ENCODE data around the gene C10orf90. TPM values are rescaled to one million over a fixed set of nuclear protein-coding genes. Genes with fewer than 3 reads are reported as not detected.

The C10orf90 gene
- total RNA-seq, 2 experiments from 2014 or later, result not detected

DNA sequence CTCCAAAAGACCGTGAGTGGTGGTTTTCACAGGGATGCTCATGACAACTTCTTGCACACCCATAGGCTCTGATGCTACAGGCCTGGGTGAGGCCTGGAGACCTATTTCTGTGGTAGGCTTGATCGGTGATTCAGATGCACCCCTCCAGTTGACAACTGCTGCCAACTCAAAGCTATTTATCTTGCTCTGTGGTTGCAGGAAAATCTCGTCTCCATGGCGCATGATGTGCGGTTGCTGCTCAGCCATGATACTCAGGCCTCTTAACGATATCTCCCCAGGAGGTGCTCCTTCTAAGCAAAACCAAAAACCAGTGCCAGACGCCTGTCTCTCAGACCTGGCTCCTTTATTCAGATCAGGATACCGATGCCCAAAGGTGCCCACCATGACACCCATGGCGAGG lies 31.4 kb downstream of the C10orf90 start:
- CTCF ChIA-PET, result no interaction called here
- POLR2A ChIA-PET, result no interaction called here

DNA sequence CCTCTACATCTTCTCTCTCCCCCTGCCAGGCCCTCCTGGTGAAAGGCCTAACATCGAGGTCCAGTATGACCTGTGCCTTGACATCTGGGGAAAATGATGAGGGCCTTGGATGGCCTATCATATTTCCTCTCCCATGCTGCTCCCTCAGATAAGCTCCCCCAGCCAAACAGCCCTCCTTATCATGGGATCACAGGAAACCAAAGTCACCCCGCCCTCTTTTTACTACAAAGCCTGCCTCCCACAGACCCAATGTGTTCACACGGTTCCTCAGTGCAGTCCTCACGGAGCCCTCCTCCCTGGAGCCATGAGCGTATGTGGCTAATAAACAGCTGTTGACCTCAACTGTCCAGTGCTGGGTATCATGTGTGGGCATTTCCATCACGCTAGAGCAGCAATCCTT lies 32.0 kb downstream of the C10orf90 start:
- CTCF ChIA-PET, result no interaction called here
- POLR2A ChIA-PET, result no interaction called here

DNA sequence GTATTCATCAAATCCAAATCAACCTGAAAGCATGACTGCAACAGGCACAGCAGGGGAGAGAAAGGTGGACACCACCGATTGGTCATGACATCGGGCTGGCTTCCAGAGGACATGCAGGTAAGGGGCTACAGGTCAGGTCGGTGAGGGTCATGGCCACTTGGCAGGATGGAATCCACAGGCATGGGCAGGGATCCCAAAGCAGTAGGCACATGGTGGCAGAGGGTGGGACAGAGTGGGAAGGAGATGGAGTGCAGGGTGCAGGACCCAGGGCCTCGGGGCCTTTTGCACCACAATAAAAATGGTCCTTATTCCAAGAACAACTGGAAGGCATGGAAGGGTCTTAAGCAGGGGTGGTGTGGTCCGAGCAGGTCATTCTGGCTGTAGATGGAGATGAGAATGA lies 33.0 kb downstream of the C10orf90 start:
- CTCF ChIA-PET, result no interaction called here
- POLR2A ChIA-PET, result no interaction called here

DNA sequence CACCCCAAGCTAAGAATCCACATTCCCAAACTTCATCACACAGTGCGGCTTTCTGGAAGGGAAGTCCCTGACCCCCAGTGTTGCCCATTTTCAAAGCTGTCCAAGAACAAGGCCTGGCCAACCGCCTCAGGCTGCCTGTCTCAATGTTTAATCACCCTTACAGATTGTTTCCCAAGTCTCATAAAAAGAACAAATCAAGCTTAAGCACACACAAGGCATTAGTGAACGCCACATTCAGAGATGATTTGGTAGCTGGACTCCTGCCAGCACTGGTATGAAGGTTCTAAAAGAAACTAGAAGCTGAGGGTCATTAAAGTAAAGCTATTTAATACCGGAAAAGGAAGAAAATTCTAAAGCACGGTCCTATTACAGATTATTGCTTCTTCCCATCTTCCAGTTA lies 35.6 kb downstream of the C10orf90 start:
- ChIA-PET CTCF (no interaction called here), POLR2A (no interaction called here)

DNA sequence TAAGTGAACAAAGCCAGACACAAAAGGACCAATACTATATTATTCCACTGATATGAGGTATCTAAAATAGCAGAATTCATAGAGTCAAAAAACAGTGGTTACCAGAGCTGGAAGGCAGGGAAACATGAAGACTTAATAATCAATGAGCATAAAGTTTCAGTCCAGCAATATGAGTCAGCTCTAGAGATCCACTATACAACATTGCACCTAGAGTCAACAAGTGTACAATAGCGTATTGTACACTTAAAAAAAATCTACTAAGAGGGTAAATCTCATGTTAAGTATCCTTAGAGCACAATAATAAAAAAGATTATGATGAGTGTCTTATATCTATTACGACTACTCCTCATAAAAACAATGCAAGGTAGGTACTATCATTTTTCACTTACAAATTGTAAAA lies 36.1 kb downstream of the C10orf90 start:
- POLR2A ChIA-PET, result no interaction called here
- CTCF ChIA-PET, result no interaction called here

DNA sequence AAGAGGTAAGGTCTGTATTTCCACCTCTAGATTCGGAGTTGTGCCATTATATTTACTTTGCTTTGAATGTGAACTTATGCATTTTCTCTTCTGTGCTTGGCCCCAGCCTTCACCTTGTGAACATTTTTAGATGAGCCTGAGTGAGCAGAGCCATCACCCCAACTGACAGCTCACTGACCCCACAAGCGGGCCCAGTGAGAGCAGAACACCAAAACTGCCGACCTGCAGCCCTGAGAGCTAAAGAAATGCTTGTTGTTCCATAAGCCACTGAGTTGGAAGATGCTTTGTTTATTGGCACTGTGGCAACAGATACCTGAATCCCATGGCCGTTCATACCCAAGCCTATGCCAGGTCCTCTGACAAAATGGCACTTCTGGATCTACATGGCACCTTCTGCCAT lies 37.8 kb downstream of the C10orf90 start:
- ChIA-PET POLR2A (no interaction called here), CTCF (no interaction called here)

DNA sequence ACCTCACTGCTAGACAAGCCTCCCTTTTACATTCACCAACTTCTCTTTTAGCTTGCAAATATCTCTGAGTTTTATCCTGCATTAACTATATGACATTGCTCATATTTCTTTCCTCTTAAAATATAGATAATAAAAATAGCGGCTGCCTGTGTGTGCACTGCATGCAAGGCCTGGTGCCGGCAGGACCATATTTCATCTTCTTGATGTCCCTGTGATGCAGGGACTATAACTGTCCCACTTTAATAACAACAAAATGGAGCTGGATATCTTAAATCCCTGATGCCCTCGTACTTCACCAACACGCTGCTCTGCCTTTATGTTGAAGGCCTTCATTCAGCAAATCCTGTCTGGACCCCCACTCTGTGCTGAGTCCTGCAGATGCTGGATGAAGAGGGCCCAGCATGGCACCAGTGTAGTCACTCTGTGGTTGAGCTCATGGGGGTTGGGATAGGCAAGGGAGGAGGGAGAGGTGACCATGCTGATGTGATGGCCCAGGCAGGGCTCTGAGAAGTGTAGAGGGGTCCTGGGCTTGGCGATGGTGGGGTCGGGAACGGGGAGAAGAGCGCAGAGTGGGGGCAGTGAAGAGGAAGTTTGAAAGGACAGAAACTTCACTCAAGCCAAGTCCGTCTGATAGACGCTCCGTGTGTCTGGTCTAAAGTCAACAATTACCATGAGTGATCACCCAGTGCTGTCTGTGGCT lies 40.4 kb downstream of the C10orf90 start:
- ChIA-PET POLR2A (no interaction called here), CTCF (no interaction called here)

DNA sequence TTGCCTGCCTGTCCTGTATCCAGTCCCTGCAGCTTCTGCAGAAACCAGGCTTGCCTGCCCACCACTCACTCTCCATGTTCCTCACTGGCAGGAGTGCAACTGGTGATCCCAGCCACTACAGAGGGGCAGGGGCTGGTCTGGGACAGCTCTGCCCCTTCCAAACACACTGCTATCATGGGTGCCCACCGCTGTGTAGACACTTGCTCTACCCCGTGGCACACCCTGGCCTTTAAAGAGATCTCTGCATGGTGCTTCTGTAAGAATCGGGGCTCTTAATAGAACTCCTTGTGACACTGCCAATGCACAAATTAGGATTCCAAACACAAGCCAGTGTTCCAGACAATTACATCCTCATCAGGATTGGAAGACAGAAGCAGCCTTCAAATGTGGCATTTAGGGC lies 41.7 kb downstream of the C10orf90 start:
- ChIA-PET POLR2A (no interaction called here), CTCF (no interaction called here)

DNA sequence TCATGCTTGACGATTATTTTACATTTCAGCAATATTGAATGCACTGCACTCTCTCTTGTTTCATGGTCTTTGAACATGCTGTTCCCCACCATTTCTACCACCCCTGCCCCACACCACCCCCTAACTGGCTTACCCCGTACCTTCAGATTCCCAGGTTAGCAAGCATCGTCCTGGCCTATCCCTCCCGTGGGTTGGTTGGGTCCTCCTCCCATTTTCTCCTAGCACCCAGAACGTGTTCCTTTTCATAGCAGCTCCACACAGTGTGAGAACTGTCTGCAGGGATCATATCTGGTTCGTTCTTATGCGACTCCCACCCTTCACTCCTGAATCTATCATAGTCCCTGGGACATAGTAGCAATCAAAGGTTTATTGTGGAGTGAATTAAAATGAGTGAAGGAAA lies 48.6 kb downstream of the C10orf90 start:
- POLR2A ChIA-PET, result no interaction called here
- CTCF ChIA-PET, result no interaction called here

DNA sequence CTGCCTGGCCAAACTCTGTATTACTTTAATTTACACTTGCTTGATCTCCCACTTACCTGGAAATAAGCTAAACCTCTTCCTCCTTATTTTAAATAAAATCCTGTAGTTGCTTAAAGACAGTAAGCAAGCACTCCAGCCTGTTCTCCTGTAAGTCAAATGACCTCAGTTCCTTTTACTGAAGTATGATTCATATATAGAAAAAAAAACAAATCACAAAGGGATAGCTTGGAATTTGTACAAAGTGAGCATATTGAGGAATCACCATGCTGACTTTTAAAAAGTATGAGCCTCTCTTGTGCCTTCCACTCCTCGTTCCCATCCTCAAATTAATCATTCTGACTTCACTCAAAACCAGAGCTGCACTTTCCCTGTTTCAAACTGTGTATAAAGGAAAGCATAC lies 52.0 kb downstream of the C10orf90 start:
- ChIA-PET CTCF (no interaction called here), POLR2A (no interaction called here)

DNA sequence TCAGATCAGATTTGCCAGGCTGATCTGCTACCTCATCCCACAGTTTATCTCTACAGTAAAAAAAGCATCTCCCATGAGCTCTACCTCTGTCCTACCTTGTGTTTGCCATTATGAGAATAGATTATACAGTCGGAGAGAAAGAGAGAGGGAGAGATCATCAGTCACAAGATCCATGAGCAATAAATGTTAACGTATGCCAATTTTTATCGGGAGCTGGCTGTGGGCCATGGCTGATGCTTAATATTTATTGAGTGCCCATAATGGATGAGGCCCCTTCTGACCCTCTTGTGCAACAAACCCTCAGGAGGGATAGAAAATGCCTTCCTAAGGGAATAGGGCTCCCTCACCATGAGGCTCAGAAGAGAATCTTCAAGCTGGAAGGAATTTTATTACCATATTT lies 52.8 kb downstream of the C10orf90 start:
- ChIA-PET POLR2A (no interaction called here), CTCF (no interaction called here)

DNA sequence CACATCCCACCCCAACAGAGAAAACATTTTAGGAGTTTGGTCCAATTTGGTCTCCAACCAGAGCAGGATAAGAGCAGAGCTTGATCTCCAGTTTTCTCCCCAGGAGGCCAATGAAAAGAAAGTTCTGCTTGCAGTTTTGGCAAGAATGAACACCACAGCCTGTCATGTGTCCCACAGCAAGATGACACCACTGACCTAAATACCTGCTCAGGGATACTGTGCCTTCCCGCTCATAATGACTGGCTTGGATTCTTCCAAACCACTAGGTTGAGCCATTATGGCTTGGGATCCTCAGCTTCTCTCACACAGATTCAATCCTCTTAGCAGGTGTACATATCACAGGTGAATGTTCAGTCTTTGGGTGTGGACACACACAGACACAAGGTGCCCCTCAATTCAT lies 53.3 kb downstream of the C10orf90 start:
- CTCF ChIA-PET, result no interaction called here
- POLR2A ChIA-PET, result no interaction called here

DNA sequence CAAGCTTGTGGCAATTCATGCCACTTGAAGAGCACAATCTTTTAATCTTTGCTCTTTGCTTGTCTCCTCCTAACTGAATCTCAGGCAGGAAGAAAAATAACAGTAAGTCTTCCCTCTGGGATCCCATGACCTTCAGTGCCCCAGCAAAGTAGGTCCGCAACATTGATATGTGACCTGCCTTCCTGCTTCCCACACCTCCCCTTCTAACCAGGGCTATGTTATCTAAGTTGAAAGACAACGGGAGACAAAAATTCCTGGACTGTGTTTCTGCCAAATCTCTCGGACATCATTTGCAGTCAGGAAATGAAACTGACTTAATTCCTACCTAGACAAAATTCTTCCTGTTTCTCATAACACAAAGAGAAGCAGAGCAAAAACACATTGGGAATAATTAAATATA lies 53.8 kb downstream of the C10orf90 start:
- CTCF ChIA-PET, result no interaction called here
- POLR2A ChIA-PET, result no interaction called here

DNA sequence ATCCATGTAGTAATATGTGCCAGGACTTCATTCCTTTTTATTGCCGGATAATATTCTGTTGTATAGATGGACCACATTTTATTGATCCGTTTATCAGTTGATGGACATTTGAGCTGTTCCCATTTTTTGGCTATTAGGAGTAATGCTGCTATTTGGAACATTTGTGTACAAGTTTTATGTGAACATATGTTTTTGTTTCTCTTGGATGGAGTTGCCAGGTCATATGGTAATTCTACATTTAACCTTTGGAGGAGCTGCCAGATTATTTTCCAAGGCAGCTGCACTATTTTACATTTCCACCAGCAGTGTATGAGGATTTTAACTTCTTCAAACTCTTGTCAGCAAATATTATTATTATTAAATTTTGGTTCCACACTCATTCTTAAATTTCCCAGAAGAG lies 59.2 kb downstream of the C10orf90 start:
- ChIA-PET CTCF (no interaction called here), POLR2A (no interaction called here)

DNA sequence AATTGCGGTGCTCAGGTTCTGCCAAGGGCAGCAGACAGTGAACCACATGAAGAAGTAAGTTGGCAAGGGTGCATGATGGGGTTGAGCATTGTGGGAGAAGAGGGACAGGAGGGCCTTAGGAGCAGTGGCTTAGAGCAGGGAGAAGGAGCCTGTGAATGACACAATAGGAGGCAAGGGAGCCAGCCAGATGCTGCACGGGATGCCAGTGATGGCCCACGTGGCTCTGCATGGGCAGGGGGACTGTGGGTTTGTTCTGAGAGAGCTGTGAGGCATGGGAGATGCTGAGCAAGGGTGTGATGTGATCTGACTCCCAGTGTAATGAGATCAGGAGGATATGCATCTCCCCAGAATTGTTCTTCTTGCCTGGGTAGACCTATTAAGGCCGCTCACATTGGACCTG lies 60.9 kb downstream of the C10orf90 start:
- CTCF ChIA-PET, result no interaction called here
- POLR2A ChIA-PET, result no interaction called here

DNA sequence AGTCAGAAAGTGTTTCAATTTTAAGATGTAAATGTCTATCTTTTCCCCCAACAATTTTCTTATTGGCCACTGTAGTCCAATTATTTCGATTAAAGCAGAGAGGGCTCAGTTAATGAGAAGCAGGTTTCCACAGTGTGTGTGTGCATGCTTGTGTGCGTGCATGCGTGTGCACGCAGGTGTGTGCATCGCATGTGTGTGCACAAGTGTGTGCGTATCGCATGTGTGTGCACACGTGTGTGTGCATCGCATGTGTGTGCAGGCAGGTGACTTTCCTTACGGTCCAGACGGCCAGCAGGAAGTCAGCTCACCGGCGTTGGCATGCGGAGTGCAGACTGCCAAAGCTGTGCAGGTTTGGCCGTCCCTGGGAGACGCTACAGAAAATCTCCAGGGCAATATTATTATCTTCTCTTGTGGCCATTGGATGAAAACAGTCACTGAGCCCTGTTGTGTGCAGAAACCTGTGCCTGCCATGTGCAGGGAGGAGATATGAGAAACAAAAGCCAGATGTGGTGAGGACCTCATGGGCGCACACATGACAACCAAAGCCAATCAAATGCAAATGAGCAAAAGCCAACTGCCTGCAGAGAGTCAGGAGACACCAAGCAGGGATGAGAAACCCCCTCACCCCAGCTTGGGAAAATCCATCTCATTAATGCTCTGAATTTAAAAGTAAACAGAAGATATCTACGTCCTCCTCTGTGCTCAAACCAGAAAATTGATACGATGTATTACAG lies 70.4 kb downstream of the C10orf90 start:
- POLR2A ChIA-PET, result no interaction called here
- CTCF ChIA-PET, result no interaction called here

DNA sequence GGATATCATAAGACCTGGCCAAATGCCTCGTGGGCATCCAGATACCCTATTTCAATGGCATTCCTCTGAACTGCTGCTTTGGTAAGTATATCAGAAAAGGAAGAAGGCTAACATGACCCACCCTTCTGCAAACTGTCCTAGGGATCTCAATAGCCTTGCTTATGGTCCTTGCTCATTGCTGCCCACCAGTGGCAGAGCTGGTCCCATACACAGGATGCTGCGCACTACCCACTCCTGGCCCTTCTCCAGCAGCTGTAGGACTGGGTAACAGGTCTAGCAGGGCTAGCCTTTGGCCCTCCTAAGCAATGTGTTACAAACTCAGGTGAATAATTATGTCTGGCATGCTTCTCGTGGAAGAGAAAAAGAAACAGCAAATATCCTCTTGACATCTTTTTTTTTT lies 72.5 kb downstream of the C10orf90 start:
- CTCF ChIA-PET, result no interaction called here
- POLR2A ChIA-PET, result no interaction called here

DNA sequence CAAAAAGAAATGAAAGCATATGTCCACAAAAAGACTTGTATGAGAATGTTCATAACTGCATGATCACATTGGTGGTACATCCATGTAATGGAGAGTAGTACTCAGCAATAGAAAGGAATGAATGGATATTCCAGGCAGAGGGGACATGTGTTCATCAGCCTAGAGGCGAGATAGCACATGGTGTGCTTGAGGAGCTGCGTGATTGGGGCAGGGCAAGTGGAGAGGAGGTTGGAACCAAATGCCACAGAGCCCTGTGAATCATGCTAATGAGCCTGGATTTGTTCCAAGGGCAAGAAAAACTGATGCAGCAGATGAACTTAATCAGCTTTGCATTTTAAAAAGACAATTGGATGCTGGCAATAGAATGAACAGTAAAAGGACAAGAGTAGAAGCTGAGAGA lies 73.3 kb downstream of the C10orf90 start:
- ChIA-PET CTCF (no interaction called here), POLR2A (no interaction called here)

DNA sequence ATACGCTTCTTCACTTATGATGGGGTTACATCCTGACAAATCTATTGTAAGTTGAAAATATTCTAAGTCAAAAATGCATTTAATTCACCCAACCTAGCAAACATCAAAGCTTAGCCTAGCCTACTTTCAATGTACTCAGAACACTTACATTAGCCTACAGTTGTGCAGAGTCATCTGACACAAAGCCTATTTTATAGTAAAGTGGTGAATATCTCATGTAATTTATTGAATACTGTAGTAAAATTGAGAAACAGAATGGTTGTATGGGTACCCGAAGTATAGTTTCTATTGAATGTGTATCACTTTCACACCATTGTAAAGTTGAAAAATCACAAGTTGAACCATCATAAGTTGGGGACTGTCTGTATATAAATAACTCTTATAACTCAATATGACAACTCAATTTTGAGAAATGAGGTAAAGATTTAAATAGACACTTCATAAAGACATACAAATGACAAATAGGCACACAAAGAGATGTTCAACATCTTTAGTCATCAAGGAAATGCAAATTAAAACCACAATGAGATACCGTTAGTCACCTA lies 73.9 kb downstream of the C10orf90 start:
- POLR2A ChIA-PET, result interaction anchor here (0.6 kb wide), 1 partner anchor 27 kb away, joined by 3 read pairs; no protein-coding TSS in a partner anchor

DNA sequence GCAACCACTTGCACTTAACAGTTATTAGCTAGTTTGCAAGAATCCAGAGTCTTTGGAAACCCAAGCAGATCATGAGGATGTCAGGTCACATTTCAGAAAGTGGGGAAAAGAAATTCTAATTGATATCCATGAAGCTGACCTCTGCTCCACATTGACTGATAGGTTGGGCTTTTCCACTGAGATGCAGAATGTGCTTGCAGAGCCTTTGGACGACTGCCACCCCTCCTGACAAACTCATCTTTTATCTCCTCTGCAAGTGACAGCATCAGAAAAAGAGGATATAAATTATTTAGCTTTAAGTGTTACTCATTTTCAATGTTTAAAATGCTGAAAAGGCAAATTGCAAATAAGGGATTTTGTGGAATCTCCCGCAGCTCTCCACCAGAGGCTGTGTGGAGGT lies 75.3 kb downstream of the C10orf90 start:
- POLR2A ChIA-PET, result no interaction called here
- CTCF ChIA-PET, result no interaction called here

More for the DNA sequence above, 73.9 kb downstream of the C10orf90 start:
- CTCF ChIA-PET, result no interaction called here

DNA sequence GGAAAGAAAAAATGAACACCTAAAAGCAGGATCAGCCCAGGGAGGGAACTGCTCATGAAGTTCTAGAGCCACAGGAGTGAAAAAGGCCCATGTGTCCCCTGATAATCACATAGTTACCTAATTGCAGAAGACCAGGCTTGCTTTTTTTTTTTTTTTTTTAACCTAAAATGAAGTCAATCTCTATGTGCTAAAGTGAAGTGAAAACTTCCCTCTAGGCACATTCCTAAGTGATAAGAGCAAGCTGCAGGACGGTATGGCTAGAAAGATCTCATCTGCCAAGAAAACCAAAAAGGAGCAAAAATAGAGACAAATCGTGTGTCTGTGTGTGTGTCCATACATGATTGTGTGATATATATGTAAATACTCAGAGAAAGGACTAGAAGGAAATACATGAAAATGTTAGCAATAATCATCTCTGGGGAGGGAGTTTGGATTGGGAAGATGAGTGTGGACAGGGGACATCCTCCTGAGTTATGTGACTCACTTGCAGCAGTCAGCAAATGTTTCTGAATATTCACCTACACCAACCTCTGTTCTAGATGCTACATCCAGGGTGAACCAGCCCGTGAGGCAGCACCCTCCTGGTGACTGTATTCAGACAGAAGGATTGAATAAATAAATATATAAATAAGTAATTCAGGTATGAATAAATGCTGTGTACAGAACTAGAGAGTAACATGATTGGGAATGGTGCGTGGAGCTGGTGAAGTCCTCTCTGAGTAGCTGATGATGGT lies 76.4 kb downstream of the C10orf90 start:
- ChIA-PET POLR2A (no interaction called here), CTCF (no interaction called here)

Measured in activated CD8-positive, alpha-beta memory T cell treated with anti-CD3 and anti-CD28 coated beads for 36 hours (primary cell).